Kidney tubule cell (primary cell): Measurements from ENCODE around the gene DNAJC18.
"Not testable (repeated sequence)": the region's sequence is repeated elsewhere in the genome, so short reads cannot be mapped to it uniquely, and the experiment has no call there.

Experiments used
- DNase-seq: peaks from one replicate; pipeline ENCODE4 v3.0.0-alpha.2; 2018; ENCODE audit warnings: low spot score

DNAJC18 gene

DNA sequence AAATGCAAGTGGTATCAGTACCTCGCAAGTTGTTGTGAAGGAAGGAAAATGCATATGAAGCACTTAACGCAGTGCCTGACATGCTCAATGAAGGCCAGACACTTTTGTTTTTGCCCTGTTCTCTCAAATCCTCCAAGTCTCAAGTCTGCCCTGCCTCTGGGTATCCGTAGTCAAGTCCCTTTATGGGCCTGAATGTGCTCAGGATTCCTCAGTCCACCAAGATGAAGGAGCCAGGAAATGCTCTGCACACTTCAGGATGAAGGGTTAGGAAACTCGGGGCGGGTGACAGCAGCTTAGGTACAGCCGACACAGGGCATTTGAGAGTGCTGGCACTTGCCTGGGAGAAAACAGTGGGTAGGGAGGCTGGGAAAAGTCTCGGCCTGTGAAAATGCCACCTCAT is 21.9 kb upstream of the DNAJC18 start:
- DNase-seq: no peak

DNA sequence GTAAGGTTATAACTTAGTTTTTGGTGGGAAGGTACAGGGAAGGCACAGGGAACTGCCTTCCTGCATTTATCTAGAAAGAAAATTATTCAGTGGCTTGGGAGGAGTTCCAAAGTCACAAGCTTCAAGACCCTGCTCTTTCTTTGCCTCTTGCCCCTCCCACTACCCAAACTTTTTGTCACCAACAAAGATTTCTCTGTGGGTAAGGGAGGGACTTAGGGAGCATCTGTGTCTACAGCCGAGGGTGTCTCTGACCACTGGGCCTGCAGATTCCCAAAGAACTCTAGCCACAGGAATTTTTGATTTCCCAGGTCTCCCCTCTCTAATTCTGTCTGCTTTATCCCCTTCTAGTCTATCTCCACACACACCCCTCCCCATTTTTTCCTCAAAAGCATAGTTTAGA is 21.1 kb upstream of the DNAJC18 start:
- no peak for DNase-seq

DNA sequence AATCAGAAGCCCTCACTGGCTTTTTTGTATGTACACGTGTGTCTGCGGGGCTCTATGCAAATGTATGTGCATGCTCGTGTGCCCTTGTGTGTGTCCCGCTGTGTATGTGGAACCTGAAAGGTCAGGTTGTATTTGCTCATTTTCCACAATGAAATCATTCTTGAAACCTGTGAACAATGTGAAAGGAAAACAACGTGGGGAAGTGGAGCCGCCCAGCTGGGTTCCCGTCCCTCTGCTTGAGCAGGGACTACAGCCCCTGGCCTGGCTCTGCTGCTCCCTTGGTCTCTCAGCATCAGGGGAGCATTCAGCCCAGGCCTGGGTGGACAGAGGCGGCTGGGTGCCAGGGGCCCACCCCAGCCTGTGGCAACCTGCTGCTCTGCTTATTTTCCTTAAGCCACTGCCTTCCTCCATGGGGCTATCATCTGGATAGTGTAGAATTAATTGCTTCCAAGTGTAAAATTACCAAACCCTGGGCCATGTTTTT is 20.2 kb upstream of the DNAJC18 start:
- DNase-seq: no peak

DNA sequence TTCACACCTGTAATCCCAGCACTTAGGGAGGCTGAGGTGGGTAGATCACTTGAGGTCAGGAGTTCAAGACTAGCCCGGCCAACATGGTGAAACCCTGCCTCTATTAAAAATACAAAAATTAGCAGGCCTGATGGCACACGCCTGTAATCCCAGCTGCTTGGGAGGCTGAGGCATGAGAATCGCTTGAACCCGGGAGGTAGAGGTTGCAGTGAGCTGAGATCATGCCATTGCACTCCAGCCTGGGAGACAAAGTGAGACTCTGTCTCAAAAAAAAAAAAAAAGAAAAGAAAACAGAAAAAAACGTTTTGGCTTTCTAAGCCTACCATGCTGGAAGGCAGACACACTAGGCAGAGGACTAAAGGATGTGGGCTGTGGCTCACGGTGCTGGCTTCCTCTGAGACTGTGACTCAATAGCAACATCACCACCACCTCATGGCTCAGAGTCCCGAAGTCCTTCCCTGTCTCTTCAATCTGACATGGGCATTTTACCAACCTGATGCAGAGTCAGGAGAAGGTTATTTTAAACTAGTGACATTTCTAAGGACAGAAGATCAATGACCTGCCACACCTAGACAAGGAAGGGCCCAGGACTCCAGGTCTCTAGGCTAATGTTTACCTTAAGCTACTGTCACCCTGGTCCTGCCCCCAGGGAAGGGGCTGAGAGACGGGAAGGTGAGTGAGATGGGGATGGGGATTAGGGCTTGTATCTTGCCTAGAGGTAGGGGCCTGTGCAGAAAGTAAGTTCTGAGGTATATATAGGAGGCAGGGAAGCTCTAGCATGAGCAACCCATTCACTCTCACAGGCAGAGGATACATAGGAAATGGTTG is 19.5 kb upstream of the DNAJC18 start:
- peak; percentile 79 for DNase-seq

DNA sequence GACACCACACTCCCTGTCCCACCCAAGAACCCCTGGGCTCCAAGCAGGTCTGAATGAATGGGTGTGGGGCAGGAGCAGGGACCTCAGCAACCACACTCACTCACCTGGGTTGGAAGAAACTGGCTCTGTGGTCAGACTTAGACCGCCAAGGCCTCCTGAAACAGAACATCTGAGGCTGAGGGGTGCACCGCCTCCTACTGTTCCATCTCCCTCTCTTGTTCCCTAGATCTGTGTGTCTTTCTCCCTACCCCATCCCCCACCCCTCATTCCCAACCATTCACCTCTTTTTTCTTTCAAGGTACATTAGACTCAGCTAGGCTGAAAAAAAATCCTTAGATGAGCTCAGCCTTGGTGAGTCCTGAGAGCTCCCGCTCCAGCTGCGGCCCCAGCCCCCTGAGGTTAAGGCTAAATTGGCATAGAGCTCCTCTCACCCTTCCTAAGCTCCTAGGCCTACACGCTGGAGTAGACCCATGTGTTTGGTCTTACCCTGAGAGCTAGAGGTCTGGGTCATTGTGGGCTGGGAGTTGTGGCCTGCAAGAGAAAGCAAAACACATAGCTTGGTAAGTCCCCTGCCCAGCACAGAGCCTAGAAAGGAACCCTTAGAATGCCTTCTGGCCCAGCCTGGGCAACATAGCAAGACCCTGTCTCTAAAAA is 18.5 kb upstream of the DNAJC18 start:
- DNase-seq: no peak

DNA sequence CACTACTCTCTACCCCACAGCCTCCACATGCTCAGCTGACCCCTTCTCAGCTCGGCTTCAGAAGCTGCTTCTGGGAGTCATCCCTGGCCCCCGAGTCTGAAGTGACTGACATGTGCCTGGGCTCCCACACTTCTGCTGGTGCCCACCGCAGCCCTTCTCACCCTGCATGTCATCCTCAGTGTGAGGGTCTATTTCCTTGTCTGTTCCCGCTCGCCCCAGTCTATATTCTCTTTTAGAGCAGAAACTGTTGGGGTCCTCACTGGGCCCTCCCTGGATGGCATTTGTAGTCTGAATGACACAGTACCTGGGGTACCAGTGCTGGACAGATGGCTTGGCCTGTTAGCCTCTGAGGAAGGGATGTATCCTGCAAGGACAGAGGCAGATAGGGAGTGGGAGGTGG is 17.9 kb upstream of the DNAJC18 start:
- DNase-seq: no peak

DNA sequence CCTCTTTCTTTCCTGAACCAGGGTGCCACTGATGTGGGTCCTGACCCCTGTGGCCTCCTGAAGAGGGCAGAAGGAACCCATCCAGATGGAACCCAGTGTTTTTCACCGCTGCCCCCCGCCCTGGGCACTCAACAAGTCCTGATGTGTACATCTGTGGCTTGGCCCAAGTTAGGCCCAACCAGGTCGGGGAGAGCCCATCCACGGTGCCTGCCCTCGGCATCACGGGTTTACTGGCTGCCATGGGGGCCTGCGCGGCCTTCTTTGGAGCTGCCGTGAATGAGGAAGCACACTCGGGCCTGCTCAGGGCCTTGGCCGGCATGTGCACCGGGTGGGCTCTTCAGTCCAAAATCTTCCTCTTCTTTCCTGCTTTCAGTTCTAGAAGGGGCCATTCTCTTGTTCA is 17.5 kb upstream of the DNAJC18 start:
- DNase-seq: no peak

DNA sequence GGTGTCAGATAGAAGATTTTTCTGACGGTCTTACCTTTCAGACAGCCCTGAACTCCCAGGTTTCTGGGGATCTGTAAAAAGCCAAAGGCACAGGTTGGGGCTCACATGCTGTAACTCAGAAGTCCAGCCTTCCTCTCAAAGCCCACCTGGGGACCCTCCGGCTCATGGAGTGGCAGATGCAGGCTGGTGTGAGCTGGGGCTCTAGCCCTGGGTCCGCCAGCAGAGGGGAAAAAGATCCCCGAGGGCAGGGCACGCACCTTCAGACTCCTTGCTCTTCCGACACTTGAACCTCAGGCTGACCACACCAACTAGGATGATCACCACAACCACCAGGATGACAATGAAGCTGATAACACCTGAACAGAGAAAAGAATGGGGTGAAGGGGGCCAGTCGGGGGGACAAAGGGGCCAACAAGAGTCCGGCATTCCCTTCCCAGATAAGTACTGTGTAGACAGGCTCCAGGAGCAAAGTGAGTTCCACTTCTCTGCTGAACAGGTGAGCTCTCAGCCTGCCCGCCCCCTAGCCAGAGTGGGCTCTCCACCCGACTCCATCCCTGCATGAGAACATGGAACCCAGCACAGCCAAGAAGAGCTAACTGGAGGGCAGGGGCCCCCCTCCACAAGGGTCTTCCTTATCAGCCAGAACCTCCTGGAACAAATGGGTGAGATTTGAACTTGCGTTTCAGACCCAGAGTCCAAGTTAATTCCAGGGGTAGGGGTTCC is 15.4 kb upstream of the DNAJC18 start:
- no peak for DNase-seq

DNA sequence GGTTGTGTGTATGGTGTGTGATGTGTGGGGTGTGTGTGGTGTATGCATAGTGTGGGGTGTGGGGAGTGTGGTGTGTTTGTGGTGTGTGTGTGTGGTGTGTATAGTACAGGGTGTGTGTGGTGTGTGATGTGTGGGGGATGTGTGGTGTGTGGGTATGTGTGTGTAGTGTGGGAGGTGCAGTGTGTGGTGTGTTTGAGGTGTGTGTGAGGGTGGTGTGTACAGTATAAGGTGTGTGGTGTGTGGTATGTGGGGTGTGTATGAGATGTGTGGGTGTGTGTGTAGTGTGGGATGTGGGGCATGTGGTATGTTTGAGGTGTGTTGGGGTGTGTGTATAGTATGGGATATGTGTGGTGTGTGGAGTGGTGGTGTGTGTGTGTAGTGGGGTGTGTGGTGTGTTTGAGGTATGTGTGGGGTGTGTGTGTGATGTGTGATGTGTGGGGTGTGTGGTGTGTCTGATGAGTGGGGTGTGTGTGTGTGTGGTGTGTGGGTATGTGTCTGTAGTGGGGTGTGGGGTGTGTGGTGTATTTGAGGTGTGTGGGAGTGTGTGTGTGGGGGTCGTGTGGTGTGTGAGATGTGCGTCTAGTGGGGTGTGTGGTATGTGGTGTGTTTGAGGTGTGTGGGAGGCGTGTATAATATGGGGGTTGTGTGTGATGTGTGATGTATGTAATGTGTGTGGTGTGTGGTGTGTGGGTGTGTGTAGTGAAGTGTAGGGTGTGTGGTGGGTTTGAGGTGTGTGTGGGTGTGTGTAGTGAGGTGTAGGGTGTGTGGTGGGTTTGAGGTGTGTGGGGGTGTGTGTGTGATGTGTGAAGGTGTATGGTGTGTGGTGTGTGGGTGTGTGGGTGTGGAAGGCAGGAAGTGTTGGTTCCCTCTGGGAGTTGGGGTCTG is 14.6 kb upstream of the DNAJC18 start:
- DNase-seq: no peak

DNA sequence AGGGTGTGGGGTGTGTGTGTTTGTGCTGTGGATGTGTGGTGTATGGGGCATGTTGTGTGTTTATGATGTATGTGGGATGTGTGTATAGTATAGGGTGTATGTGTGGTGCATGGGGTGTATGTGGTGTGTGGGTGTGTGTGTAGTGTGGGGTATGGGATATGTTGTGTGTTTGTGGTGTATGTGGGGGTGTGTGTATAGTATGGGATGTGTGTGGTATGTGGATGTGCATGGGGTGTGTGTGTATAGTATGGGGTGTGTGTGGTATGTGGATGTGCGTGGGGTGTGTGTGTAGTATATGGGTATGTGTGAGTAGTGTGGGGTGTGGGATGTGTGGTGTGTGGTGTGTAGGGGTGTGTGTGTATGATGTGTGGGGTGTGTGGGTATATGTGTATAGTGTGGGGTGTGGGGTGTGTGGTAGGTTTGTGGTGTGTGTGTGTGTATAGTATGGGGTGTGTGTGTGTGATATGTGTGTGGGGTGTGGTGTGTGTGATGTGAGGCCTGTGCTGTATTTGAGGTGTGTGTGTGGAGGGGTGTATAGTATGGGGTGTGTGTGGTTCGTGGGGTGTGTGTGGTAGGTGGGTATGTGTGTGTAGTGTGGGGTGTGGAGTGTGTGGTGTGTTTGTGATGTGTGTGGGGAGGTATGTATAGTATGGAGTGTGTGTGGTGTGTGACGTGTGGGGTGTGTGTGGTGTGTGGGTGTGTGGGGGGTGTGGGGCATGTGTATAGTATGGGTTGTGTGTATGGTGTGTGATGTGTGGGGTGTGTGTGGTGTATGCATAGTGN is 12.7 kb upstream of the DNAJC18 start:
- no peak for DNase-seq

DNA sequence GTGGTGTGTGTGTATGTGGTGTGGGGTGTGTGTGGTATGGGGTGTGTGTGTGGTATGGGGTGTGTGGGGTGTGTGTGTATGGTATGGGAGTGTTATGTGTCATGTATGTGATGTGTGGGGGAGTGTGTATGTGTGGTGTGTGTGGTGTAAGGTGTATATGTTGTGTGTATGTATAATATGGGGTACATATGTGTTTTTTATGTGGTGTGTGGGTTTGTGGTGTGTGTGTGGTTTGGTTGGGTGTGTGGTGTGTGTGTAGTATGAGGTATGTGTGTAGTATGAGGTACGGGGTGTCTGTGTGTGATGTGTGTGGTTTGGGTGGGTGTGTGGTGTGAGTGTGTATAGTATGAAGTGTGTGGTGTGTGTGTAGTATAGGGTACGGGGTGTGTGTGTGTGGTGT is 11.9 kb upstream of the DNAJC18 start:
- DNase-seq: no peak

DNA sequence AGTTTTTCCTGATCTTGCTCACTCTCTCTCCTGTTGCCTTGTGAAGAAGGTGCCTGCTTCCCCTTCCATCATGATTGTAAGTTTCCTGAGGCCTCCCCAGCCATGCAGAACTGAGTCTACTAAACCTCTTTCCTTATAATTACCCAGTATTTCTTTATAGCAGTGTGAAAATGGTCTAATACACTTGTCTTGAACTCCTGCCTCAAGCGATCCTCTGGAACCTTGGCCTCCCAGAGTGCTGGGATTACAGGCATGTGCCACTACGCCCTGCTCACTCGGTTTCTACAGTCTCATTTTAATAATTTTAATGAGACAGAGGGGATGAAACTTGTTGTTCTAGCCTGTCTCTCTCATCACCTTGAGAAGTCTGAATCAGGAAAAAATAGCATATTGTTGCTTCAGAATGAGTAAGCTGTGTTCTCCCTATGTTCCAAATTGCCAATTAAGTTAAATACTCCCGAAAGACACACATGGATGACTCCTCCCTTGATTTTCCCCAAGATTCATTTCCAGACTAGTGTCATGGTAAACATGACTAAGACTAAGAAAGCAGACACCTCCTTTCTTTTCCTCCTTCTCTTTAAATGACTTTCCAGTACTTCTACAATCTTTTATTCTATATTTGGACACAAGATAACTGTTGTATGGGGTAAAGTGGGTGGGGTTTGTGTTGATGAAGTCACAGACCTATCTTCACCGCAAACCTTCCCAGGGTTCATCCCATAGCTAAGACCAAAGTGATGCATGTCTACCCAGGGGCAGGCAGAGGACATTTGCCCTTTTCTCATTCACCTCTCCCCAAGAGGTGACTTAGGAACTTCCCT is 7.8 kb upstream of the DNAJC18 start:
- no peak for DNase-seq

DNA sequence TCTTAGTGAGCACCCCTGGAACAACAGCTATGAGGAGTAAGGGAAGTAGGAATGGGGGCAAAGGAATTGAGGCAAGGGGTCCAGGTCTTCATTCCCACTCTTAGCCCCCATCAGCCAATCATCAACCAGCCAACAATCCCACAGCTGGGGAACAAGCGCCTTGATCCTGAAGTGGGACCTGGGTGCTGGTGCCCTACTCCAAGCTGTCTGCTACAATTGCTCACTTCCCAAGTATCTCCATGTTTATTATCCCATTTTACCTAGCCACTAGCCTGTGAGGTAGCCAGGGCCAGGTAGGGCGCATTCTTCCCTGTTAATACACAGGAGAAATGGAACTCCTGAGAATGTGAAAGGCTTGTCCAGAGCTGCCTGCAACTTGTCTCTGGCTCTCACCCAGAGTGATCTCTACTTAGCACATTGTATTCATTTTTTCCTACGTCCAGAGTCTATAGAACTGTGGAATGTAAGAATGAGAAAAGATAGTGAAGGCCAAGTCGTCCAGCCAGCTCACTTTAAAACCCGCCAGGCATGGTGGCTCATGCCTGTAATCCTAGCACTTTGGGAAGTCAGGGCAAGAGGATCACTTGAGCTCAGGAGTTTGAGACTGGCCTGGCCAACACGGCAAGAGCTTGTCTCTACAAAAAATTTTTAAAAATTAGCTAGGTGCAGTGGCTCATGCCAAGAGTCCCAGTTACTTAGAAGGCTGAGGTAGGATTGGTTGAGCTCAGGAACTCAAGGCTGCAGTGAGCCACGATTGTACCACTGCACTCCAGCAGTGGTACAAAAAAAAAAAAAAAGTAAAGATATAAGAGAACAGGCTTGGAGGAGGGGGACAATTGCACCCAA is 6.2 kb upstream of the DNAJC18 start:
- no peak for DNase-seq

DNA sequence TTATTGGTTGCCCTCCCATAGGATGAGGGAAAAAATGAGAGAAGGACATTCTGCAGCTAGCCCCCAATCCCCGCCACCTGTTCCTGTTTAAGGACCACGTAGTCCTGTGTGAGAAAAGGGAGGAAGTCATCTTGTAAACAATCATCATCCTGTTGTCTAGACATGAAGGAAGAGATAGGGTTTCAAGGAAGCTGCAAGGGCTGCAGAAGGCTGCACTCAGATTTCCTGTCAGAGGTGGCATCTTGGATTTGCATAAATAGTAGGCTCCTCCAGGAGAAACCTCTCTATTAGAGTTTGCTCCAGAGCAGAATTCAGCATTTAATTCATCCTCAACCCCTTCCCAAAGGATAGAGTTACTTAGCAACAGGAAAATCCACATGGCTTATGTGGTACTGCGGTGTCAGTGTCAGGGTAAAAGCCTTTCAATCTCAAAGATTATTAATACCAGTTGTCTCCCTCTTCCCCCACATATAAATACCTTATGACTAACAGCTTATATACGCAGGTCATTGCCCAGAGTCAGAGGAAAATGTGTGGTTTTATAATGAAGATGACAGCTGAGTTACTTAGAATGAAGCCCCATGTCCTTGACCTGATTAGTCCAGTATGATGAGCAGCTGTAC is 4.6 kb upstream of the DNAJC18 start:
- peak; percentile 55 for DNase-seq

DNA sequence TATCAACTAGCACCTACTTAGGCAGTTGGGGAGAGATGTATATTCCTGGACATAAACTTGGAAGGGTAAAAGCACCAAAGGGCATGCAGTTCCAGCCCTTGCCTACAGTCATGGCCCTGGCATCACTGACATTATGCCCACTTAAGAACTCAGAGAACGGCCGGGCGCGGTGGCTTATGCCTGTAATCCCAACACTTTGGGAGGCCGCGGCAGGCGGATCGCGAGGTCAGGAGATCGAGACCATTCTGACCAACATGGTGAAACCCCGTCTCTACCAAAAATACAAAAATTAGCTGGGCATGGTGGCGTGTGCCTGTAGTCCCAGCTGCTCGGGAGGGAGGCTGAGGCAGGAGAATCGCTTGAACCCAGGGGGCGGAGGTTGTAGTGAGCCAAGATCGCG is 1.1 kb upstream of the DNAJC18 start:
- DNase-seq: not testable (repeated sequence)

DNA sequence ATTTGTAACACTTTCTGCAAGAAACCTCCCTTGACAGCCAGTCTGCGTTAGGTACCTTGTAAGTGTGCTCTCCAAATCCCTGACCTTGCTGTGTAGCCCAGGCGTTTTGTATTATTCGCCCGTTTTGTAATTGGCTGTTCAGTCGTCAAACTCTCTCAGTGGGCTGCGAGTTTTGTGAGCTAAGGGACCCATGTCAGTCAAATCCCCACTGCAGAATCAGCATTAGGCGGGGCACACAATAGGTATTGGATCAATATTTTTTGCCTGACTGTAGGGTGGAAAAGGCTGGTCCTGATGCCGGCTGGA is 665 bp downstream of the DNAJC18 start:
- DNase-seq: no peak

DNA sequence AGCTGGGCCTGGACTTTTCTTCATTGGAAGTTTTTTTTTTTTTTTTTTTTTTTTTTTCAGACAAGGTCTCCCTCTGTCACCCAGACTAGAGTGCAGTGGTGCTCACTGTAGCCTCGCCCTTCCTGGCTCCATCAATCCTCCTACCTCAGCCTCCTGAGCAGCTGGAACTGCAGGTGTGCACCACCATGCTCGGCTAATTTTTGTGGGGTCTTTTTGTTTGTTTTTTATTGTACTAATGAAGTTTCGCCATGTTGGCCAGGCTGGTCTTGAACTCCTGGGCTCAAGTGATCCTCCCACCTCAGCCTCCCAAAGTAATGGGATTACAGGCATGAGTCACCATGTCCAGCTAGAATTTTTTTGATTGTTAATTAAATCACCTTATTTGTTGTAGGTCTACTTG is 3.6 kb downstream of the DNAJC18 start:
- DNase-seq: no peak

DNA sequence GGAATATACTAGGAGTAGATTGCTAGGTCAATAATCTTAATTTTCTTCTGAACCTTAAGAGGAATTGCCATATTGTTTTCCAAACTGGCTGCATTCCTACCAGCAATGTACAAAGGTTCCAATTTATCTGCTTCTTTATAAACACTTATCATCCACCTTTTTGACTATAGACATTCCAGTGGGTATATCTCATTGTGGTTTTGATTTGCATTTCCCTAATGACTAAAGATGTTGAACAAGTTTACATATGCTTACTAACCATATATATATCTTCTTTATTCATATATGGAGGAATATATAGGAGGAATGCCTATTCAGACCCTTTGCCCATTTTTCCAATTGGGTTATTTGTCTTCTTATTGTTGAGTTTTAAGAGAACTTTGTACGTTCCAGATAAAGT is 7.6 kb downstream of the DNAJC18 start:
- no peak for DNase-seq

DNA sequence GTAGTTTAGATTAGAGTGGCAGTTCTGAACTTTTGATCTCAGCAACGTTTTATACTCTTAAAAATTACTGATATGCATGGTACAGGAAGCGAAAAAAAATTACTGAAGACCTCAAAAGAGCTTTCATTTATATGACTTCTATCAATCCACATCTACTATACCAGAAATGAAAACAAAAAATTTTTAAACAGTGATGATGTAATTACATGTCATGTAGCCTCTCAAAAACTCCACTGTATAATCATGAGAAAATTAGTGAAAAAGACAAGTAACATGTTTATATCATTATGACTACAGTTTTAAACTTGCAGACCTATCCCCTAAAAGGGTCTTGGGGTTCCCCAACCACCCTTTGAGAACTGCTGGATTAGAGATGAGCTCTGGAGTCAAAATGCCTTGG is 9.3 kb downstream of the DNAJC18 start:
- DNase-seq: no peak
